Loucy (cell line): ENCODE measurements around the gene PGBD1.

Source experiments
- H2AFZ ChIP-seq: fragments of 200-600 bp; sonication (generic); 2 replicates; pipeline ENCODE4 v1.6.0; 2016; ENCODE audit warnings: antibody characterized with exemption, mild to moderate bottlenecking, low read length, moderate library complexity
- H3F3A ChIP-seq: fragments of 200-600 bp; 2 replicates; pipeline ENCODE4 v1.6.0; 2016; ENCODE audit warnings: antibody characterized with exemption, low read depth, mild to moderate bottlenecking
- H3K27me3 ChIP-seq: fragments of 200-600 bp; sonication (generic); 2 replicates; pipeline ENCODE4 v1.6.1; 2014; ENCODE audit warnings: low read length, mild to moderate bottlenecking; ENCODE audit not compliant: insufficient read depth, poor library complexity, severe bottlenecking
- H3K36me3 ChIP-seq: fragments of 200-600 bp; sonication (generic); 2 replicates; pipeline ENCODE4 v1.6.1; 2016; ENCODE audit warnings: low read length; ENCODE audit not compliant: insufficient read depth
- H3K4me1 ChIP-seq: fragments of 200-600 bp; sonication (generic); 2 replicates; pipeline ENCODE4 v1.5.1; 2014; ENCODE audit warnings: low read length, mild to moderate bottlenecking; ENCODE audit not compliant: insufficient read depth, poor library complexity, severe bottlenecking
- H3K4me2 ChIP-seq: fragments of 200-600 bp; sonication (generic); 2 replicates; pipeline ENCODE4 v1.6.0; 2014; ENCODE audit warnings: antibody characterized with exemption, low read length, low read depth, mild to moderate bottlenecking; ENCODE audit not compliant: poor library complexity, severe bottlenecking
- H3K4me3 ChIP-seq: fragments of 200-600 bp; sonication (generic); 2 replicates; pipeline ENCODE4 v1.5.1; 2014; ENCODE audit warnings: low read length, mild to moderate bottlenecking, mixed read lengths; ENCODE audit not compliant: poor library complexity, severe bottlenecking
- H3K79me2 ChIP-seq: fragments of 200-600 bp; sonication (generic); 2 replicates; pipeline ENCODE4 v1.6.1; 2014; ENCODE audit warnings: low read length; ENCODE audit not compliant: insufficient read depth
- H3K9ac ChIP-seq: fragments of 200-600 bp; sonication (generic); 2 replicates; pipeline ENCODE4 v1.6.0; 2014; ENCODE audit warnings: mild to moderate bottlenecking, low read depth, low read length, moderate library complexity; ENCODE audit not compliant: poor library complexity, severe bottlenecking
- H3K9me2 ChIP-seq: fragments of 200-600 bp; sonication (generic); replicated peaks from 2 replicates; pipeline ENCODE4 v1.6.1; 2016; ENCODE audit warnings: low read depth, low read length, mixed read lengths
- H3K9me3 ChIP-seq: fragments of 200-600 bp; sonication (generic); 2 replicates; pipeline ENCODE4 v1.6.1; 2014; ENCODE audit warnings: mild to moderate bottlenecking, antibody characterized with exemption, low read length, low read depth; ENCODE audit not compliant: insufficient read depth
- H4K20me1 ChIP-seq: fragments of 200-600 bp; sonication (generic); 2 replicates; pipeline ENCODE4 v1.6.0; 2014; ENCODE audit warnings: antibody characterized with exemption, low read length, mild to moderate bottlenecking; ENCODE audit not compliant: insufficient read depth, poor library complexity, severe bottlenecking
- CTCF ChIP-seq: fragments of 200-600 bp; sonication (generic); conservative IDR thresholded peaks from 2 replicates; pipeline ENCODE4 v1.5.1; 2014; ENCODE audit warnings: mild to moderate bottlenecking, antibody characterized with exemption, low read length
- EZH2phosphoT487 ChIP-seq: fragments of 200-600 bp; IDR thresholded peaks from 2 replicates; pipeline ENCODE4 v1.6.1; 2018; ENCODE audit warnings: antibody characterized with exemption, mild to moderate bottlenecking, moderate library complexity, borderline replicate concordance

PGBD1 gene

GRCh38 chr6:28267695-28268059 lies 13.7 kb upstream of the PGBD1 start:
- Histone ChIP-seq H3K27me3 (no peaks in the 10 kb centered on the region), H3K9ac (peak overlapping the region; percentile 80), H3K36me3 (peaks cover 11% of the 10 kb centered on the region; the same call in 1 of the 2 replicates), H3K9me2 (no peaks in the 10 kb centered on the region), H3K9me3 (no peaks in the 10 kb centered on the region), H3F3A (no peaks in the 10 kb centered on the region), H4K20me1 (no peaks in the 10 kb centered on the region), H3K79me2 (peaks cover 23% of the 10 kb centered on the region), H2AFZ (peak overlapping the region; percentile 93; the same call in 1 of the 2 replicates), H3K4me2 (peak overlapping the region; percentile 91), H3K4me1 (peaks cover 33% of the 10 kb centered on the region), H3K4me3 (peak overlapping the region; percentile 80)
- TF ChIP-seq CTCF (no peak), EZH2phosphoT487 (no peak)

GRCh38 chr6:28269492-28269891 lies 11.9 kb upstream of the PGBD1 start:
- Histone ChIP-seq H2AFZ (no peak overlapping the region), H3K27me3 (no peaks in the 10 kb centered on the region), H3K4me3 (peak overlapping the region; percentile 45), H3K4me2 (peak overlapping the region; percentile 57), H3K9me3 (no peaks in the 10 kb centered on the region), H3F3A (no peaks in the 10 kb centered on the region), H3K9ac (no peak overlapping the region), H3K36me3 (peaks cover 20% of the 10 kb centered on the region; the same call in 1 of the 2 replicates), H3K9me2 (no peaks in the 10 kb centered on the region), H4K20me1 (no peaks in the 10 kb centered on the region), H3K79me2 (peaks cover 23% of the 10 kb centered on the region), H3K4me1 (peaks cover 24% of the 10 kb centered on the region)
- no peak for TF ChIP-seq CTCF
- no peak for TF ChIP-seq EZH2phosphoT487

GRCh38 chr6:28274888-28275287 lies 6.5 kb upstream of the PGBD1 start:
- Histone ChIP-seq H3K4me2 (no peak overlapping the region), H3K79me2 (0 out of 2 replicates have a peak, but pooled peaks cover 8% of the 10 kb centered on the region), H3K9me3 (no peaks in the 10 kb centered on the region), H2AFZ (no peak overlapping the region), H3F3A (no peaks in the 10 kb centered on the region), H3K4me1 (no peaks in the 10 kb centered on the region), H3K27me3 (no peaks in the 10 kb centered on the region), H3K4me3 (no peak overlapping the region), H3K36me3 (peaks cover 42% of the 10 kb centered on the region; the same call in 1 of the 2 replicates), H3K9me2 (no peaks in the 10 kb centered on the region), H3K9ac (no peak overlapping the region), H4K20me1 (no peaks in the 10 kb centered on the region)
- TF ChIP-seq CTCF = no peak
- no peak for TF ChIP-seq EZH2phosphoT487
